Duodenal mucosa (tissue), 2 donors: Measurements from ENCODE around the gene ATP11A.

Source experiments
- H3K27ac ChIP-seq: one replicate; pipeline ENCODE4 v1.7.0; 2013; ENCODE audit warnings: low read depth, low read length
- H3K27me3 ChIP-seq, 2 donors: one replicate each; pipeline ENCODE4 v1.7.0; 2013; ENCODE audit warnings: low read length in 2 of 2, control low read depth in 1 of 2; ENCODE audit not compliant: insufficient read depth in 2 of 2, control insufficient read depth in 1 of 2
- H3K36me3 ChIP-seq, 2 donors: one replicate each; pipeline ENCODE4 v1.7.0; 2013; ENCODE audit warnings: low read length in 2 of 2, control low read depth in 1 of 2; ENCODE audit not compliant: insufficient read depth in 2 of 2, control insufficient read depth in 1 of 2
- H3K4me1 ChIP-seq, 2 donors: one replicate each; pipeline ENCODE4 v1.7.0; 2013; ENCODE audit warnings: low read length in 2 of 2, control low read depth in 1 of 2; ENCODE audit not compliant: insufficient read depth in 2 of 2, control insufficient read depth in 1 of 2
- H3K4me3 ChIP-seq, 2 donors: one replicate each; pipeline ENCODE4 v1.7.0; 2013; ENCODE audit warnings: low read length in 2 of 2, low read depth in 1 of 2
- H3K9ac ChIP-seq, 2 donors: one replicate each; pipeline ENCODE4 v1.7.0; 2013; ENCODE audit warnings: low read length in 2 of 2, low read depth in 1 of 2
- H3K9me3 ChIP-seq, 2 donors: one replicate each; pipeline ENCODE4 v1.7.0; 2013; ENCODE audit warnings: low read length in 2 of 2, control low read depth in 1 of 2; ENCODE audit not compliant: control insufficient read depth in 1 of 2

ATP11A gene

DNA sequence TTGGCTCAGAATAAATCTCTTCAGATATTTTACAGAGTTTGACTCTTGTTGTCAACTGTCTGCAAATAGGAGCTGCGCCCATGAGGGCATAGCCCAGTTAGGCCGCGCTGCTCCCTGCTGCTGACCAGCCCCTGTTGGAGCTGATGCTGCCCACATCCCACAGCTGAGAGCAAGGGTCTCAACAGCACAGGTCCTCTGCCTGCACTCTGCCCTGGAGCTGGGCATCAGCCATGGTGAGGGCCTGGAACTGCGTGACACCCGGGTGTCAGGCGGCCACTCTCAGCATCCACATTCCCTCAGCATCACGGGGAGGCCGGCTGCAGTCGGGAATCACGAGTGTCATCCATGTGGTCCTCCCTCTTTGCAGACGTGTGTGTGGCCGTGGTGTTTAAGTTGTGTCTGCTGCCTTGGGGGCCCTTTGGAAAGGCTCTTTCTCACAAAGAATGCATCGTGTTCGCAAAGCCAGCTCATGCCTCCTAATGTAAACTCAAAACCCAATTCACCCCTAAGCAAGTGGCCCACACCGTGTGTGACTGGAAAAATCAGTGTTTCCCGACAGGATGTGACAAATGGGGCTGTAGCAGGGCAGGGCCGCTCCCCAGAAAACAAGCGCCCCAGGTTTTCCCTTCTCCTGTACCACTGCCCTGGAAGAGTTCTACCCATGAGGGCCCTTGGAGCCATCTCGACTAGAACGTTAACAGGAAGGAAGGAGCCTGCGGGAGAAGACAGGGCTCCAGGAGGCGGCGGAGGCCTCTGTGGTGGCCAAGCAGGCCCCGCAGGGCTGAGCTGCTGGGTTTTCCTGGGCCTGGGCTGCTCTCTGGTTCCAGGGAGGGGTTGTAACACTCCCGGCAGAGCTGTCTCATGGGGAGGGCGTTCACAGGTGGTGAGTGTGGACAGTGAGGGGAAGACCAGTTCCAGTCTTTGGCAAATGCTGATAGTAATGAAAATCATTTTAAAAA is 20.3 kb downstream of the ATP11A start:
- H3K4me1 ChIP-seq = peaks cover 16 to 17% of the 10 kb centered on the region in 2 donors
- no peaks in the 10 kb centered on the region for H3K27me3 ChIP-seq
- no peaks in the 10 kb centered on the region for H3K9me3 ChIP-seq
- H3K27ac ChIP-seq = no peak overlapping the region
- H3K4me3 ChIP-seq = no peak overlapping the region
- no peak overlapping the region for H3K9ac ChIP-seq
- no peaks in the 10 kb centered on the region for H3K36me3 ChIP-seq

- peak overlapping the region in 1 of 2 donors; percentile 37 for H3K9ac ChIP-seq
- no peaks in the 10 kb centered on the region for H3K27me3 ChIP-seq
- H3K27ac ChIP-seq = peak overlapping the region; percentile 70
- no peaks in the 10 kb centered on the region for H3K9me3 ChIP-seq
- H3K4me1 ChIP-seq = peaks cover 16 to 17% of the 10 kb centered on the region in 2 donors
- H3K36me3 ChIP-seq = no peaks in the 10 kb centered on the region
- peak overlapping the region; percentile 11 to 40 for H3K4me3 ChIP-seq
Observed at GRCh38 chr13:112710855-112711527, 21.2 kb downstream of the ATP11A start.

DNA sequence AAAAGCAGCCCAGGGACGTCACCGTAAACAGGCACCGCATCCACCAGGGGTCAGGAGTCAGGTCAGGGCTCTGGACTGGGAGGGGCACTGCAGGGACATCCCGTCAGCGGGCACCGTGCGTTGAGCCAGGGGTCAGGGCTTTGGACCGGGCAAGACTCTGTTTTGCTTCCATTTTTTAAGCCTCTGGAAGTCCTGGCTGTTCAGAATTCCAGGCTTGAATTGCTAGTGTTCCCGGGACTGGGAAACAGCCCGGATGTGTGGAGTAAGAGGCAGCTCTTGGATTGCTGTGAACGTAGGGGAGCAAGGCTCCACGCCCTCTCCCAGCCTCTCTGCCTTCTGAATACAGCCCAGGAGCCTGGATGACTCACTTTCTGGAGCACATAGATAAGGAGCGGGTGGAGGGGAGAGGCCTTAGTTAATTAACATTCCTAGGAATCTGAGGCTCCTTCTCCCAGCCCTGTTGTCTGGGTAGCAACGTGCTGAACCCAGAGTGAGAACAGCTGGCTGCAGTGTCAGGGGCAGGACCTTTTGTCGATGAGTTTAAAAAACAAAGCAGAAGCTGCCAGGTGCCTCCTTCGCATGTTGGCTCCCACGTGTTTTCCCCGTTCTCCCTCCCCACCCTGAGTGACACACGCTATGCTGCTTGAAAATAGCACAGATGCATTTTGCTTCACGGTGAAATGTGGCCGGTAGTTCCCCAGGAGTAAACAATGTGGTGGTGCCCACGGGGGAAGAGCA is 21.9 kb downstream of the ATP11A start:
- peak overlapping the region in 1 of 2 donors; percentile 37 for H3K9ac ChIP-seq
- H3K36me3 ChIP-seq = no peaks in the 10 kb centered on the region
- no peaks in the 10 kb centered on the region for H3K27me3 ChIP-seq
- H3K4me1 ChIP-seq = peaks cover 16 to 17% of the 10 kb centered on the region in 2 donors
- H3K27ac ChIP-seq = peak overlapping the region; percentile 70
- H3K9me3 ChIP-seq = no peaks in the 10 kb centered on the region
- H3K4me3 ChIP-seq = peak overlapping the region; percentile 11 to 40

DNA sequence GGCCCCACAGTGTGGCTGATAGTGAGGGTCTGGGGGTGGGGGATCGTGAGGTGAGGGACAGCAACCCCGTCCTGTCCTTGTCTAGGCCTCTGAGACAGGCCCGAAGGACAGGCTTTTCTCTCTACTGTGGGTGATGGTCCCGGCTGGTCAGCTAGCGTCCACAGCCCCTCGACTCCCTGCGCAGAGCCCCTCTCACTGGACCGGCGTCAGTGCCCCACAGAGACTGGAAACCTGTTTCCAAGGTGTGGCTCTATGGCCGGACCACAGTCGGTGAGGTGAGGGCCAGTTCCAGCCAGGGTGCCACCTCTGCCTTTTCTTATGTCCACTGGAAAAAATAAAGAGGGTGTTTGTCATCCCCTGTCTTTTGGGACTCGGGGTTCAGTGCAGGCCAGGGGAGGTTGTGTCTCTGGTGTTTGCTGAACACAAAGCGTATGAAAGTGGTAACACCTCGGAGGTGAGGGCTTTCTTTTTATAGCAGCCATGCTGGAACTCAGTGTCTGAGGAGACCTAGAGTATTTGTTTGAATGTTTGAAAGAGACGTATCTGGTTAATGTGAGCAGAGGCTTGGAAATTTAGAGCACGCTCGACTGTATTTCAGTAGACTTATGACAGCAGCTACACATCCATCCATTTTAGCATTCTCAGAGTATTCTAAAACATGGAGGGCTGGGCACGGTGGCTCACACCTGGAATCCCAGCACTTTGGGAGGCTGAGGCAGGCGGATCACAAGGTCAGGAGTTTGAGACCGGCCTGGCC is 22.8 kb downstream of the ATP11A start:
- Histone ChIP-seq H3K36me3 (no peaks in the 10 kb centered on the region), H3K27me3 (no peaks in the 10 kb centered on the region), H3K4me1 (peaks cover 16 to 17% of the 10 kb centered on the region in 2 donors), H3K9ac (peak overlapping the region in 1 of 2 donors; percentile 37), H3K4me3 (no peak overlapping the region), H3K27ac (peak overlapping the region; percentile 70), H3K9me3 (no peaks in the 10 kb centered on the region)

- no peaks in the 10 kb centered on the region for H3K27me3 ChIP-seq
- H3K27ac ChIP-seq = no peak overlapping the region
- H3K36me3 ChIP-seq = no peaks in the 10 kb centered on the region
- no peak overlapping the region for H3K9ac ChIP-seq
- H3K4me1 ChIP-seq = peaks cover 16 to 17% of the 10 kb centered on the region in 2 donors
- H3K9me3 ChIP-seq = no peaks in the 10 kb centered on the region
- no peak overlapping the region for H3K4me3 ChIP-seq
Observed at GRCh38 chr13:112713517-112714253, 23.8 kb downstream of the ATP11A start.

- Histone ChIP-seq H3K4me1 (peaks cover 17 to 19% of the 10 kb centered on the region in 2 donors), H3K9ac (no peak overlapping the region), H3K9me3 (no peaks in the 10 kb centered on the region), H3K36me3 (no peaks in the 10 kb centered on the region), H3K27me3 (no peaks in the 10 kb centered on the region), H3K27ac (no peak overlapping the region), H3K4me3 (no peak overlapping the region)
Observed at GRCh38 chr13:112714376-112715174, 24.7 kb downstream of the ATP11A start.

- no peak overlapping the region for H3K4me3 ChIP-seq
- H3K27ac ChIP-seq = no peak overlapping the region
- no peaks in the 10 kb centered on the region for H3K27me3 ChIP-seq
- H3K4me1 ChIP-seq = peaks cover 17 to 25% of the 10 kb centered on the region in 2 donors
- no peaks in the 10 kb centered on the region for H3K36me3 ChIP-seq
- no peak overlapping the region for H3K9ac ChIP-seq
- H3K9me3 ChIP-seq = no peaks in the 10 kb centered on the region
Observed at GRCh38 chr13:112715210-112715609, 25.4 kb downstream of the ATP11A start.

GRCh38 chr13:112715715-112716460 is 26.1 kb downstream of the ATP11A start:
- H3K9ac ChIP-seq = no peak overlapping the region
- H3K9me3 ChIP-seq = no peaks in the 10 kb centered on the region
- peaks cover 19 to 31% of the 10 kb centered on the region in 2 donors for H3K4me1 ChIP-seq
- H3K4me3 ChIP-seq = no peak overlapping the region
- no peaks in the 10 kb centered on the region for H3K27me3 ChIP-seq
- no peaks in the 10 kb centered on the region for H3K36me3 ChIP-seq
- H3K27ac ChIP-seq = no peak overlapping the region
